Measurements from ENCODE around the gene ERH. TPM values are rescaled to one million over a fixed set of nuclear protein-coding genes. Genes with fewer than 3 reads are reported as not detected.

Gene ERH
- total and polyA plus RNA-seq, 2 donors (not counting 1 experiment from before 2014, with no cell fraction given): 29.3 to 169 TPM

- peaks cover 19% of the 10 kb centered on the region for H3K27me3 Mint-ChIP-seq
- Histone ChIP-seq H3K9ac (ENCODE audit: low read length) (no peak overlapping the region), H3K4me1 (ENCODE audit: control insufficient read depth in 2 of 2, insufficient read depth in 2 of 2, low read length in 2 of 2) (no peaks in the 10 kb centered on the region), H3K27me3 (replicated peaks in 1 of 4; ENCODE audit: control extremely low read depth in 1 of 4, control insufficient read depth in 3 of 4, insufficient read depth in 4 of 4, low read length in 3 of 4) (no peaks in the 10 kb centered on the region), H2AFZ (ENCODE audit: insufficient read depth, low read depth, low read length, poor library complexity, severe bottlenecking) (no peak overlapping the region), H3K79me2 (ENCODE audit: control insufficient read depth, insufficient read depth, low read length) (no peaks in the 10 kb centered on the region), H3K36me3 (replicated peaks in 1 of 2; ENCODE audit: control extremely low read depth in 1 of 2, control insufficient read depth in 1 of 2, extremely low read depth in 1 of 2, insufficient read depth in 2 of 2, low read length in 1 of 2) (no peaks in the 10 kb centered on the region), H4K20me1 (ENCODE audit: control insufficient read depth, insufficient read depth, low read length, poor library complexity, severe bottlenecking) (no peaks in the 10 kb centered on the region), H3K9me3 (ENCODE audit: control extremely low read depth in 1 of 3, control insufficient read depth in 2 of 3, insufficient read depth in 1 of 3, low read length in 2 of 3) (peaks cover 0 to 3% (median 0%) of the 10 kb centered on the region in 3 donors), H3K4me2 (replicated peaks; ENCODE audit: low read depth, low read length, poor library complexity, severe bottlenecking) (no peak overlapping the region), H3K27ac (ENCODE audit: low read length in 2 of 2) (no peak overlapping the region), H3K4me3 (ENCODE audit: control extremely low read depth in 1 of 5, extremely low read depth in 1 of 5, insufficient read depth in 1 of 5, low read depth in 2 of 5, low read length in 4 of 5) (no peak overlapping the region)
- no peak for TF ChIP-seq EZH2 (IDR thresholded peaks at IDR 0.05; ENCODE audit: borderline replicate concordance, insufficient read depth, low read depth, low read length, poor library complexity, severe bottlenecking)
- no peak for TF ChIP-seq CTCF (IDR thresholded peaks at IDR 0.05)
- DNase-seq (no peak), ATAC-seq (ENCODE audit: low read depth) (no peak)
- H3K4me3 Mint-ChIP-seq: no peak overlapping the region
- 82% methylated on average over 1 of the region's 3 CpGs for WGBS (ENCODE audit: insufficient coverage)
- POLR2A ChIA-PET: no interaction called here
- H3K4me1 Mint-ChIP-seq: no peaks in the 10 kb centered on the region
- intact Hi-C loops (cut with micrococcal nuclease): no loop called here
- H3K27ac Mint-ChIP-seq: no peak overlapping the region
- no peaks in the 10 kb centered on the region for H3K9me3 Mint-ChIP-seq (ENCODE audit: insufficient read depth)
- CTCF ChIA-PET: interaction anchor here (1.2 kb wide), 1 partner anchor 10 kb away, joined by 4 read pairs; no protein-coding TSS in a partner anchor
These were observed 53.9 kb downstream of the ERH start for GRCh38 chr14:69344171-69344570.

- H3K4me1 ChIP-seq (ENCODE audit: control insufficient read depth in 2 of 2, insufficient read depth in 2 of 2, low read length in 2 of 2): no peaks in the 10 kb centered on the region
- Mint-ChIP-seq H3K4me3 (no peak overlapping the region), H3K27me3 (peaks cover 24% of the 10 kb centered on the region), H3K27ac (no peak overlapping the region), H3K4me1 (no peaks in the 10 kb centered on the region), H3K9me3 (ENCODE audit: insufficient read depth) (no peaks in the 10 kb centered on the region)
- CTCF ChIA-PET: no interaction called here
- peaks cover 0 to 3% (median 0%) of the 10 kb centered on the region in 3 donors for H3K9me3 ChIP-seq (ENCODE audit: control extremely low read depth in 1 of 3, control insufficient read depth in 2 of 3, insufficient read depth in 1 of 3, low read length in 2 of 3)
- DNase-seq (no peak), ATAC-seq (ENCODE audit: low read depth) (no peak)
- intact Hi-C loops (cut with micrococcal nuclease): no loop called here
- no peaks in the 10 kb centered on the region for H3K79me2 ChIP-seq (ENCODE audit: control insufficient read depth, insufficient read depth, low read length)
- no peak overlapping the region for H2AFZ ChIP-seq (ENCODE audit: insufficient read depth, low read depth, low read length, poor library complexity, severe bottlenecking)
- peaks cover 0 to 2% (median 0%) of the 10 kb centered on the region in 4 experiments for H3K27me3 ChIP-seq (replicated peaks in 1 of 4; ENCODE audit: control extremely low read depth in 1 of 4, control insufficient read depth in 3 of 4, insufficient read depth in 4 of 4, low read length in 3 of 4)
- no peak overlapping the region for H3K4me2 ChIP-seq (replicated peaks; ENCODE audit: low read depth, low read length, poor library complexity, severe bottlenecking)
- POLR2A ChIA-PET: no interaction called here
- no peak overlapping the region for H3K9ac ChIP-seq (ENCODE audit: low read length)
- 91% methylated on average over 6 of the region's 8 CpGs for WGBS (ENCODE audit: insufficient coverage)
- no peak overlapping the region for H3K4me3 ChIP-seq (ENCODE audit: control extremely low read depth in 1 of 5, extremely low read depth in 1 of 5, insufficient read depth in 1 of 5, low read depth in 2 of 5, low read length in 4 of 5)
- TF ChIP-seq CTCF (IDR thresholded peaks at IDR 0.05) (no peak), EZH2 (IDR thresholded peaks at IDR 0.05; ENCODE audit: borderline replicate concordance, insufficient read depth, low read depth, low read length, poor library complexity, severe bottlenecking) (no peak)
- H4K20me1 ChIP-seq (ENCODE audit: control insufficient read depth, insufficient read depth, low read length, poor library complexity, severe bottlenecking): no peaks in the 10 kb centered on the region
- no peak overlapping the region for H3K27ac ChIP-seq (ENCODE audit: low read length in 2 of 2)
- no peaks in the 10 kb centered on the region for H3K36me3 ChIP-seq (replicated peaks in 1 of 2; ENCODE audit: control extremely low read depth in 1 of 2, control insufficient read depth in 1 of 2, extremely low read depth in 1 of 2, insufficient read depth in 2 of 2, low read length in 1 of 2)
These were observed 55.1 kb downstream of the ERH start for GRCh38 chr14:69342928-69343525.
